CD14-positive monocyte (primary cell): Measurements from ENCODE around the gene TRAIP. TPM values are rescaled to one million over a fixed set of nuclear protein-coding genes. Genes with fewer than 3 reads are reported as not detected.

Experiments
- DNase-seq, 3 donors: peaks; one replicate each; pipeline ENCODE4 v3.0.0-alpha.2; 2011 to 2022
- H2AFZ ChIP-seq: 2 replicates; pipeline ENCODE4 v1.6.0; 2012; ENCODE audit warnings: mild to moderate bottlenecking, low read depth, low read length, inconsistent platforms; ENCODE audit not compliant: insufficient read depth, poor library complexity, severe bottlenecking
- H3K27ac ChIP-seq, 2 donors: 1 replicate in 1 of 2; 2 replicates in 1 of 2; pipeline ENCODE4 v1.5.1; 2012 to 2013; ENCODE audit warnings: low read length in 2 of 2, control low read depth in 1 of 2, inconsistent platforms in 1 of 2, low read depth in 1 of 2, mild to moderate bottlenecking in 1 of 2
- H3K27me3 ChIP-seq, 2 donors: one replicate each; pipeline versions ENCODE4 v1.6.0 to v1.6.1; 2011 to 2013; ENCODE audit warnings: low read length in 2 of 2; ENCODE audit not compliant: control insufficient read depth in 2 of 2, insufficient read depth in 2 of 2
- H3K36me3 ChIP-seq, 2 donors: replicated peaks in 1 of 2; 1 replicate in 1 of 2; 2 replicates in 1 of 2; pipeline versions ENCODE4 v1.5.1 to v1.6.1; 2012 to 2013; ENCODE audit warnings: low read length in 2 of 2, control low read depth in 1 of 2, inconsistent platforms in 1 of 2, mild to moderate bottlenecking in 1 of 2; ENCODE audit not compliant: insufficient read depth in 2 of 2, control insufficient read depth in 1 of 2
- H3K4me1 ChIP-seq, 2 donors: 1 replicate in 1 of 2; 2 replicates in 1 of 2; pipeline versions ENCODE4 v1.5.1 to v1.6.1; 2012 to 2013; ENCODE audit warnings: low read length in 2 of 2, control low read depth in 1 of 2, inconsistent platforms in 1 of 2, mild to moderate bottlenecking in 1 of 2, moderate library complexity in 1 of 2; ENCODE audit not compliant: insufficient read depth in 2 of 2, control insufficient read depth in 1 of 2
- H3K4me2 ChIP-seq: replicated peaks from 2 replicates; pipeline ENCODE3; 2012; ENCODE audit warnings: low read length, moderate library complexity, mild to moderate bottlenecking; ENCODE audit not compliant: poor library complexity, severe bottlenecking; ENCODE audit errors: extremely low read depth
- H3K4me3 ChIP-seq, 3 experiments: fragments of 200-600 bp in 1 of 3; sonication (generic) in 1 of 3; replicated peaks in 1 of 3; 1 replicate in 2 of 3; 2 replicates in 1 of 3; pipeline ENCODE4 v1.5.1; 2011 to 2013; ENCODE audit warnings: low read length in 3 of 3, mild to moderate bottlenecking in 3 of 3, control low read depth in 2 of 3, low read depth in 2 of 3, inconsistent platforms in 1 of 3, moderate library complexity in 1 of 3
- H3K79me2 ChIP-seq: 2 replicates; pipeline ENCODE4 v1.6.0; 2012; ENCODE audit warnings: mild to moderate bottlenecking, control low read depth, inconsistent platforms, low read length, moderate library complexity; ENCODE audit not compliant: insufficient read depth
- H3K9ac ChIP-seq: 2 replicates; pipeline ENCODE4 v1.6.0; 2017; ENCODE audit warnings: low read length, mild to moderate bottlenecking; ENCODE audit not compliant: insufficient read depth, poor library complexity, severe bottlenecking
- H3K9me3 ChIP-seq, 2 donors: replicated peaks in 1 of 2; 1 replicate in 1 of 2; 2 replicates in 1 of 2; pipeline versions ENCODE4 v1.5.1 to v1.6.1; 2012 to 2013; ENCODE audit warnings: low read length in 2 of 2, control low read depth in 1 of 2; ENCODE audit not compliant: control insufficient read depth in 1 of 2, insufficient read depth in 1 of 2
- H4K20me1 ChIP-seq: 2 replicates; pipeline ENCODE4 v1.6.0; 2012; ENCODE audit warnings: mild to moderate bottlenecking, low read length, control low read depth, moderate library complexity; ENCODE audit not compliant: insufficient read depth
- H3K27ac Mint-ChIP-seq, 7 donors: one replicate each; pipeline ENCODE4 v1.8.0; 2020; ENCODE audit warnings: mild to moderate bottlenecking in 7 of 7, mixed read lengths in 7 of 7, moderate library complexity in 6 of 7, inconsistent platforms in 2 of 7
- H3K27me3 Mint-ChIP-seq, 3 donors: one replicate each; pipeline ENCODE4 v1.8.0; 2021 to 2022; ENCODE audit warnings: low read depth in 3 of 3, mild to moderate bottlenecking in 3 of 3, mixed read lengths in 3 of 3, moderate library complexity in 3 of 3, inconsistent platforms in 1 of 3
- H3K36me3 Mint-ChIP-seq, 2 donors: one replicate each; pipeline ENCODE4 v1.8.0; 2020; ENCODE audit warnings: mixed read lengths in 2 of 2, inconsistent platforms in 1 of 2, mild to moderate bottlenecking in 1 of 2
- H3K4me1 Mint-ChIP-seq: one replicate; pipeline ENCODE4 v1.8.0; 2020; ENCODE audit warnings: mild to moderate bottlenecking, mixed read lengths
- H3K4me3 Mint-ChIP-seq, 2 donors: one replicate each; pipeline ENCODE4 v1.8.0; 2020; ENCODE audit warnings: mild to moderate bottlenecking in 2 of 2, mixed read lengths in 2 of 2, moderate library complexity in 1 of 2
- H3K9me3 Mint-ChIP-seq, 7 donors: one replicate each; pipeline ENCODE4 v1.8.0; 2020 to 2022; ENCODE audit warnings: mixed read lengths in 7 of 7, mild to moderate bottlenecking in 6 of 7, moderate library complexity in 6 of 7, inconsistent platforms in 2 of 7
- CTCF ChIP-seq: fragments of 200-600 bp; IDR thresholded peaks from one replicate; pipeline ENCODE4 v1.8.0; 2022; ENCODE audit warnings: antibody characterized with exemption, mild to moderate bottlenecking
- WGBS: methylation state at CpG from one replicate; pipeline ENCODE4 v1.1.5; 2013; ENCODE audit warnings: missing lambda C conversion rate; ENCODE audit not compliant: insufficient coverage; 5-methylcytosine and 5-hydroxymethylcytosine counted together
- intact Hi-C, 2 donors: fragments of 100-400 bp; cut with micrococcal nuclease; formaldehyde crosslinking; loops; one replicate each; pipeline versions ENCODE4 v1.15.0 to v1.15.1; 2023
- polyA plus RNA-seq, 3 donors: library from polyadenylated mRNA; depleted of rRNA in 1 of 3; unstranded in 2 of 3; stranded (reverse) in 1 of 3; fragments of 300-500 nt in 2 of 3; fragments of >200 nt in 1 of 3; fragmentation: Illumina TruSeq in 2 of 3; gene quantifications; 1 replicate in 2 of 3; 2 replicates in 1 of 3; pipeline ENCODE4 v1.2.3, GENCODE V29; 2012 to 2021

The TRAIP gene
- polyA plus RNA-seq, 3 donors, result 0.68 to 1.1 (median 0.95) TPM

GRCh38 chr3:49842843-49843517 lies 13.4 kb downstream of the TRAIP start:
- H3K27ac Mint-ChIP-seq, result peak overlapping the region in 1 of 7 donors; percentile 31
- H3K4me2 ChIP-seq, result no peak overlapping the region
- H3K9me3 ChIP-seq, result no peaks in the 10 kb centered on the region
- peaks cover 19 to 66% of the 10 kb centered on the region in 2 donors for H3K36me3 ChIP-seq
- H3K9me3 Mint-ChIP-seq, result no peaks in the 10 kb centered on the region
- H2AFZ ChIP-seq, result no peak overlapping the region
- intact Hi-C loops, result no loop called here
- H3K4me3 ChIP-seq, result no peak overlapping the region
- H3K79me2 ChIP-seq, result no peaks in the 10 kb centered on the region
- no peaks in the 10 kb centered on the region for H3K4me1 Mint-ChIP-seq
- H3K9ac ChIP-seq, result no peak overlapping the region
- H3K27ac ChIP-seq, result no peak overlapping the region
- H4K20me1 ChIP-seq, result no peaks in the 10 kb centered on the region
- peaks cover 0 to 1% (median 0%) of the 10 kb centered on the region in 3 donors for H3K27me3 Mint-ChIP-seq
- H3K4me1 ChIP-seq, result no peaks in the 10 kb centered on the region
- TF ChIP-seq CTCF, result no peak
- H3K4me3 Mint-ChIP-seq, result no peak overlapping the region
- 96% methylated on average over 2 of the region's 3 CpGs for WGBS
- DNase-seq, result no peak
- H3K27me3 ChIP-seq, result no peaks in the 10 kb centered on the region
- peaks cover 32 to 58% of the 10 kb centered on the region in 2 donors for H3K36me3 Mint-ChIP-seq

GRCh38 chr3:49841806-49842205 lies 14.6 kb downstream of the TRAIP start:
- Mint-ChIP-seq H3K4me3 (no peak overlapping the region), H3K36me3 (peaks cover 32 to 59% of the 10 kb centered on the region in 2 donors), H3K9me3 (no peaks in the 10 kb centered on the region), H3K27me3 (peaks cover 0 to 1% (median 0%) of the 10 kb centered on the region in 3 donors), H3K27ac (no peak overlapping the region), H3K4me1 (no peaks in the 10 kb centered on the region)
- Histone ChIP-seq H3K79me2 (no peaks in the 10 kb centered on the region), H3K4me2 (no peak overlapping the region), H4K20me1 (no peaks in the 10 kb centered on the region), H3K27ac (no peak overlapping the region), H3K9me3 (no peaks in the 10 kb centered on the region), H2AFZ (no peak overlapping the region), H3K36me3 (peaks cover 19 to 57% of the 10 kb centered on the region in 2 donors), H3K27me3 (no peaks in the 10 kb centered on the region), H3K9ac (no peak overlapping the region), H3K4me3 (no peak overlapping the region), H3K4me1 (no peaks in the 10 kb centered on the region)
- no peak for TF ChIP-seq CTCF
- 88% methylated on average over 1 of the region's 7 CpGs for WGBS
- DNase-seq, result no peak
- intact Hi-C loops, result no loop called here
